Epidermal melanocyte (primary cell): ENCODE data around the gene PLEKHG3.
A peak's percentile ranks its signal among the peaks of the same experiment; 100 is the strongest.

Source experiments
- DNase-seq: peaks from one replicate; pipeline ENCODE4 v3.0.0; 2011; ENCODE audit warnings: low spot score; ENCODE audit not compliant: insufficient read length

The PLEKHG3 gene

GRCh38 chr14:64706593-64707193, 2.5 kb downstream of the PLEKHG3 start:
- no peak for DNase-seq

DNA sequence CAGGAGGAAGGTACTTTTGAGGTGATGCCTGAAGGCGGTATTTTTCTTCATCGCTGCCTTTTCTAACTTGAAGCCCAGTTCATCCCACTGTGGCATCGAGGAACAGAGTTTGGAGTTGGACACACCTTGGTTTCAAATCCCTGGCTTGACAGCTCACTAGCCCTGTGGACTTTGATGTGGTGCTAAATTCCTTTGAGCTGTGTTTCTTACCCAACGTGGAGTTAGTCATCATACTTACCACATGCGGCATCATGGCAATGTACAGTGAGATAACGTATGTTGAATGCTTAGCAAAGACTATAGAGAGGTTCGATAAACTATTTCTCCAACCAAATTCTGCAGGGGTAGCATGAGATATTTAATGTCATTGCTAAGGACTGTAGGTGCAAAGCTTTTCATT, 3.4 kb downstream of the PLEKHG3 start:
- DNase-seq, result no peak

DNA sequence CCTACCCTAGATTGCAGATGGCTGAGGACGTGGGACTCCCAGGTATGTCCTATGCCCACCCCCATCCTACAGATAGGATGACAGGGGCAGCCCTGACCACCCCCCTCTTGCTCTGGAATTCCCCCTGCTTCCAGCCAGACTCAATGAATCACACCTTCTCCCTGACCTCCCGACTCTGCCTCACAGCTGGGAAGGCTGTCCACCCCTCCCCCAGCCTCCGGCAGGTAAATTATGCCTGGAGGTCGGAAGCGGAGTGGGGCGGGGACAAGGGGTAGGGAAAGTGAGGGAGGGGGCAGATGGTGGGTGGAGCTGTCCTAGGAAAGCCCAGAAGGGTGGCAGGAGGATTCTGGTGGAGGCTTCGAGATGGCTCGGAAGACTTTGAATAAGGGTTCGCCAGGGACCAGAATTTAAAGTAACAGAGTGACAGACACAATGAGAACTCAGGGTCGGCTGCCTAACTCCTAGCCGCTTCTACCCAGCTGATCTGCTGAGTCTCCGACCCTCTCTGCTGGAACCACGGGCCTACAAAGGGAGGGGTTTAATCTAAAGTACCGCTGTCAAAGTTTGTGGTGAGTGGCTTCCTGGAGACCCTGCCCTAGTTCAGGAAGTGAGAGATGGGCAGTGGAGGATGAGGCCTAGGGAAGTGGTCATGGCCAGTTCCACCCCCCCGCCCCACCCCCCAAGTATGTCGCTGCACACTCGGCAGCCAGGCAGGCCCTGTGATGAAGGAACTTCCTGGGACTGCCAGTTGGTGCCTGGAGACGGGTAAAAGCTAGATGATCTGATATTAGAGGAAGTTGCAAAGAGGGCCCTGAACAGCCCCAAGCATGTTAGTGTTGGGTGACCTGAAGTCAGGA, 4.2 kb downstream of the PLEKHG3 start:
- DNase-seq, result no peak

DNA sequence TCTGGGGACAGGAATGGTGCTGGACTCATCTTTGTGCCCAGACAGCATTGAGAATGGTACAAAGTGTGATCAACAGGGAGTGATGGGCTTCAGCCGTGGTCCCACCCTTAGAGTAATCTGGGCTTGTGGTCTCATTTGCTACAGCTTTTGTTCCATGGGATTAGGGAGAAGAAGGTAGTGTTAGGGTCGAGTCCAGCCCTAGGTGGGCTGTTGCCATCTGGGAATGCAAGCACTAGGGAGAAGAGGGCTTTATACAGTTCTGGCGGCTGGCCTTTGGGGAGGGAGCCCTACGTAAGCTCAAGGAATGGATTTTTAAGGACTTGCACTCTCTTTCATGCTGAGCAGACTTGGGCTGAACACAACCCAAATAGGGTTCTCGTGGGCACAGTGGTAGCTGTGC, 4.9 kb downstream of the PLEKHG3 start:
- DNase-seq, result no peak

DNA sequence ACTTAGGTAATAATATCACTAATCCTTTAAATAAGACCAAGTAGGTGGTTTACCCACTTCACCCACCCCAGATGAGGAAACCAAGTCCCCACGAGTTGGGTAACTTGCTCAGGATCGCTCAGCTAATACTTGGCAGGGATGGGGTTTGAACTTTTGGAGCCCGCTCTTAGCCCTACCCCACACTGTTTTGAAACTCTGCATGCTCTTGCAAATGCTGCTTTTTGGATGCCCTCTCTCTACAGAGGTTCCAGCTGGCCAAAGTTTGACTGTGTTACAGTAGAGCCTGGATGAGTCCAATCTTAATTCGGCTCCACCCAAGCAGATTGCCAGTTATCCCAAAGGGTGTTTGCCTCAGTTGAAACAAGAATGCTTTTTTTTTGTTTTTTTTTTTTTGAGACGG, 6.8 kb downstream of the PLEKHG3 start:
- no peak for DNase-seq

DNA sequence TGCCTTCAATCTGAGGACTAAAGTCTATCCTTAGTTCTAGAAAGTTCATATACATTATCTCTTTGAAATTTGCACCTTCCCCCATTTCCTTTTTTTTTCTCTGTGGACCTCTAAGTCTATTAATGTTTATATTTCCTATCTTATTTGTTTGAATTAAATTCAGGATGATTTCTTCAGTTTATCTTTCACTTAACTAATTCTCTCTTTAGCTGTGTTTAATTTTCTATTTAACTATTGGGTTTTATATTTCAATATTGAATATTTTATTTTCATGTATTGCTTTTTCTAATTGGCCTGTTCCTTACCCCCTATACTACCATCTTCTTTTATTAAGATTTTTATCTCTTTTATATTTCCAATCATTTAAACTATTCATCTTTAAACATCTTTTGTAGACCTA, 9.5 kb downstream of the PLEKHG3 start:
- DNase-seq, result no peak

- no peak for DNase-seq
These were observed 10.3 kb downstream of the PLEKHG3 start for GRCh38 chr14:64714432-64715025.

DNA sequence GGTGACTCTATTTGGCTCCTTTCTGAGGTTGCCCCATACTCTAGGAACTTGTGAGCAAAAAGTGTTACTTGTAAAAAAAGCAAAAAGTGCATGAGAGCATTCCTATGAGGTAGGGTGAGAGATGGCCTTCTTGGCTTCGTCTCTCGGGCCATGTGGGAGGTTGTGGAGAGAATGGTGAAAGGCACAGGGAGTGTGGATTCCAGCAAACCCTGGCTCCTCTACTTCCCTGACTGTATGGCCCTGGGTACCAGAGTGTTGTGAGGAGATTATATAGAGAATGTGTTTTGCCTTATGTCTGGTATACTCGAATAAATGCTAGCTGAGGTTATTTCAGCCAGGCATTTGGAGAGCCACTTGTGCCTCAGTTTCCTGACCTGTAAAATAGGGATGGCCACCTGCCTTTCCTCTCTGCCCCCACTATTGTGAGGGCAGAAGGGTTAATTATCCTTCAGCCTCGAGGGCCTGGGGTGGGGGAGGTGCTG, 11.0 kb downstream of the PLEKHG3 start:
- no peak for DNase-seq

DNA sequence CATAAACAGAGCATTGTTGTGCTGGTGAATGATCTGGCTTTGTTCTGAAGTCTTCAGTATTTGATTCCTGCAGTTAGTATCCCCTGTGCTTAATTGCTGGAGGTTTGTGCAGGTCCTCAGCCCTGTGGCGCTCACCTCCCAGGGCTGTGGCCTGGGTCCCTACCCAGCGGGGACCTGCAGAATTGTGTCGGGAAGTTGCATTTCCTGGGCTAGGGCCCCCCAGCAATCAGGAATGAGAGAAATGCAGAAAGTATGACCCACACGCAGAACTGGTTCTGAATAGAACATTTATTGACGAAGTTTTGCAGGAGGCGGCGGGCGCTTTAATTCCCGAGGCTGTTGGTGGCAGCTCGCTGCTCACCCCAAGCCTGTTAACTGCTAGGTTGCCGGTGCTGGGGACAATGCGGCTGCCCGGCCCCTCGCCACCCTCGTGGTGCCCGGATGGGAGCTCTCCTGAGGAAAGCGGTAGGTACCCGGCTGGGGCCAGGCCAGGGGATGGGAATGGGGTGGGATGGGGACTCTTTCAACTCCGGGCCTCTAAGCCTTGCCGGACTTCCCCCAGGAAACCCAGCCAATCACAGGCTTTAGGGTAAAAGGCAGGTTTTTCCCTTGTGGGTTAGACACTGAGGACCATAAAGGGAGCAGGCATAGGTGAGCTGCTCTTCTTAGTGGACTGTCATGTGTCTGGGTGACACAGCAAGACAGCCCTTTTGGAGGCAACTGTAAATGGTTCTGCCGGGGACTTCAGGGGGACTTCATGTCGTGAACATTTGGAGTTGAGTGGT, 11.6 kb downstream of the PLEKHG3 start:
- peak; percentile 54 for DNase-seq

DNA sequence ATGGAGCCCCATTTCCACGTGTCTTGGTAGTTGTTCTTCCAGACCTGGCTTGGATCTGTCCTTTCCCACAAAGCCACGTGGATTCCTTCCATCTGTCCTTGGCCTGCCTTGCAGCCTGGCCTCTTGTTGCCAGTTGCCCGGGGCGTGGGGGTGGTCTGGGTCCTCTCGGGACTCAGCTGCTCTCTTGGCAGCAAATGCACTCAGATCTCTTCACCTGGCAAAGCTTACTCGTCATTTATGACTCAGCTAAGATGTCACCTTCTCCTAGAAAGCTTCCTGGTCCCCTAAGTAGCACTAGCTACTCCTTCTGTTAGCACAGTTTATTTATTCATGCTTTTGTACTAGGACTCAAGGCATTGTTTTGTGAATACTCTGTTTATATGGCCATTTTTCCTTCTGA, 13.6 kb downstream of the PLEKHG3 start:
- no peak for DNase-seq

- DNase-seq, result no peak
These were observed 14.5 kb downstream of the PLEKHG3 start for GRCh38 chr14:64718762-64719161.

DNA sequence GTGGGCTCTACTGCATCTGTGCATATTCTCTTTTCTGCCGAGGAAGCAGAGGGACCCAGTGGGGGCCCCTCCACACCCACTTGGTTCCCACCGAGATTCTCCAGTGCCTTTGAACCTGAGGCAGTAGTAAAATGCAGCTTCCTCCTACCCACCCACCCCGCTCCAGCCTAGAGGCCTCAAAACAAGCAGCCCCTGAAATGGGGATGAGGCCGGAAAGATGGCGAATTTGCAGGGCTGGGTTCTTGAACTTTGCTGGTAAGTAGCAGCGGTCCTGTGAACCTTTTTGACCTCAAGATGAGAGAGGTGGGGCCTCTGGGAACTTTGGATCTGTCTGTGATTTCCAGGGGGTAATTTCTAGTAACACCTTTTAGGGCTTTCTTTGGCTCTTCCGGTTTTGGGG, 15.4 kb downstream of the PLEKHG3 start:
- DNase-seq, result no peak

- DNase-seq, result no peak
These were observed 15.9 kb downstream of the PLEKHG3 start for GRCh38 chr14:64720131-64720576.

DNA sequence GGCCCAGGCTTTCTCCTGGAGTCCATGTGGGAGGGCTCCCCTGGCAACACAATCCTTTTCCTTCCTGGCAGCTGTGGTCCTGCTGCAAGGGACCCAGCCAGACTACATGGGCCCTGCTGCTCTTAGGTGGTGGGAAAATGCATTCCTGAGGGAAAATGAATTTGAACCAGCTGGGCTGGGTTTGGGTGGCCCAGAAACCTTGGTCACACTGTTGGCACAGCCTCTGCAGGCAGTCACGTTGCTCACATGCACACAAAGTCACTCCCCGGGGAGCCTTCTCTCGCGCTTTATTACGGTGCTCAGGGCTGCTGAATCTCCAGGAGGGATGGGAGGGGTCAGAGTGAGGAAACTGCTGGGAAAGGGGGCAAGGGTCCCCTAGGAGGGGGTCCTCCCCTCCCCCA, 17.2 kb downstream of the PLEKHG3 start:
- DNase-seq, result peak; percentile 57

- no peak for DNase-seq
These were observed 17.7 kb downstream of the PLEKHG3 start for GRCh38 chr14:64721899-64722298.

GRCh38 chr14:64722842-64723447, 18.7 kb downstream of the PLEKHG3 start:
- no peak for DNase-seq

DNA sequence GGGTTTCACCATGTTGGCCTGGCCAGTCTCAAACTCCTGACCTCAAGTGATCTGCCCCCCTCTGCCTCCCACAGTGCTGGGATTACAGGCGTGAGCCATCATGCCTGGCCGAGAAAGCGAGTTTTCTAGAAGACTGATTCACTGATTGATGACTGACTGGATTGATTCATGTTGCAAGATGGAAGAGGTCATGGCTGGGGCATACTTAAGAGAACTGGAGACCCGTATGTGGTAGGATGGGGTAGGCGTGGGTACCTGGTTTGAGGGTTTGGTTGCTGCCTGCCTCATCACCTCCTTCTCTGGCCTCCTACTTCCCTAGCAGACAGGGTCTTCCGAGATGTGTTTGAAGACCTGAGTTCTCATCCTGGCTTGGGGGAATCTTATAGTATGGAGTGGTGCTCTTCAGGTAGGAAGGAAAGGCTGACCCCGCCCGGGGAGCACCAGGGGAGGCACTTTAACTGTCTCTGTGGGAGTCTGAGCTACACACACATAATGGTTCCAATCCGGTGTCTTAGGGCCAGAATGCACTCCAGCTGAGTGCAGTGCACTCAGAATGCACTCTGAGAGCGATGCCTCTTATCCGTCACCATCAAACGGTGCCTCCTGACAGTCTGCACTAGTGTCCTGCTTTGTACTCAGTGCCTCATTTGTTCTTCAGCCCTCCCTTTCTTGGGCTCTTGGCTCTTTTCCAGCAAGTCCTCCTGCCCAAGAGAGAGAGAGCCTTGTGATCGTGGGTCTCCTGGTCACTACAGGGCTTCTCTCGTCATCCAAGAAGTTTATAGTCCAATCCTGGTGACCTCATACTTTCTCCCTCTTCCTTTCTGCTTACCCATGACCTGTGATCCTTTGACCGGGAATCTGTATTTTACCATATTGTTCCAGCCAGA, 19.7 kb downstream of the PLEKHG3 start:
- no peak for DNase-seq

DNA sequence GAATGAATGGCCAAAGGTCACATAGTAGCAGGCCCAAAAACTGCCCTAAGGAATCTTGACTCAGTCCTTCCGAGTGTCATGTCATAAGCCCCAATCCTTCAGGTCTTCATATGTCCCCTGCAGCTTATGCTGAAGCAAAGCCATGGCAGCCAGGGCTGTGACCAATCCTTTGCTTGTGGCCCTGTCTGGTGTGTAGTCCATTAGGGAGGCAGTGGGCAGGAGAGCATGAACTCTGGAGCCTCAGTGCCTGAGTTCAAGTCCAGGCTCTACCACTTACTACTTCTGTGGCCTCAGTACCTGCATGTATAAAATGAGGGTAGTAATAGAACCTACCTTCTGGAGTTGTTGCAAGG, 20.3 kb downstream of the PLEKHG3 start:
- DNase-seq, result no peak

DNA sequence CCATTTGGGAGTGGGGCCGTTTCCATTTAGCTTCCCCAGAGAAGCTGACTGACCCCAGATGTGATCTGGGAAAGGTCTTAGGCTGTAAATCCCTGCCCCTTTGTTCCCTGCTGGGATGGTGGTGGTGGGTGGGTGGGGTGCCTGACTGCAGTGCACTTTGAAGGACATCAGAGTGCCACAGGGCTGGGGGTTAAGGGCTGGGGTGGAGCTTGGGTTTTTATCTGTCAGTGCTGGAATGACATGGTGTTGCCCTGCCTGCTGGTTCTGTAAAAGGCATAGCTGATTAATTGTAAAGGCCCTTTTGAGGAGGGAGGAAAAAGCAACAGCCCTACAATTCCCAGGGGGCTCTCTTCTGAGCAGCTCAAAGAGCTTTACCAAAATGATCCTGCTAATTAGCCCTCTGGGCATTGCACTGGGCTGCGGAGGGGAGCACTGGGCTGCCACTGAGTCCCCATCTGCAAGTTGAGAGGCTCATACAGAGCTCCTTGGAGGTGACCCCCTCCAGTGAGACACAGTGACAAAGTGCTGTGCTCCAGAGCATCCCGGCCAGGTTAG, 21.1 kb downstream of the PLEKHG3 start:
- DNase-seq, result no peak
